Effector CD4-positive, alpha-beta T cell (primary cell): ENCODE data around the gene DTWD2.
"Not testable (repeated sequence)": the region's sequence is repeated elsewhere in the genome, so short reads cannot be mapped to it uniquely, and the experiment has no call there.

Experiments used
- DNase-seq: peaks from one replicate; pipeline ENCODE4 v3.0.0-alpha.2; 2020

DTWD2 gene

GRCh38 chr5:118862596-118862995 lies 125.8 kb downstream of the DTWD2 start:
- no peak for DNase-seq

- no peak for DNase-seq
These were observed 130.6 kb downstream of the DTWD2 start for GRCh38 chr5:118857700-118858099.

- no peak for DNase-seq
These were observed 133.5 kb downstream of the DTWD2 start for GRCh38 chr5:118854819-118855218.

DNA sequence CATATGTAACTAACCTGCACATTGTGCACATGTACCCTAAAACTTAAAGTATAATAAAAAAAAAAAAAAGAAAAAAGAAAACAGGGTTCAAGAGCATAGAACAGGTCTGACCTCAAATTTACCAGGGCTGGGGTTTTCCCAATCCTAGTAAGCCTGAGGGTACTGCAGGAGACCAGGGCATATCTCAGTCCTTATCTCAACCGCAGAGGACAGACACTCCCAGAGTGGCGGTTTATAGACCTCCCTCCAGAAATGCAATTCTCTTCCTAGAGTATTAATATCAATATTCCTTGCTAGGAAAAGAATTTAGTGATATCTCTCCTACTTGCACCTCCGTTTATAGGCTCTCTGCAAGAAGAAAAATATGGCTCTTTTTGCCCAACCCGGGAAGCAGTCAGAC lies 136.6 kb downstream of the DTWD2 start:
- DNase-seq: not testable (repeated sequence)

DNA sequence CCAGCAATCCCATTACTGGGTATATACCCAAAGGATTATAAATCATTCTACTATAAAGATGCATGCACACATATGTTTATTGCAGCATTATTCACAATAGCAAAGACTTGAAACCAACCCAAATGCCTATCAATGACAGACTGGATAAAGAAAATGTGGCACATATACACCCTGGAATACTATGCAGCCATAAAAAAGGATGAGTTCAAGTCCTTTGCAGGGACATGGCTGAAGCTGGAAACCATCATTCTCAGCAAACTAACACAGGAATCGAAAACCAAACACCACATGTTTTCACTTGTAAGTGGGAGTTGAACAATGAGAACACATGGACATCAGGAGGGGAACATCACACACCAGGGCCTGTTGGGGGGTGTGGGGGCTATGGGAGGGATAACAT lies 138.8 kb downstream of the DTWD2 start:
- not testable (repeated sequence) for DNase-seq

- no peak for DNase-seq
These were observed 144.0 kb downstream of the DTWD2 start for GRCh38 chr5:118844351-118844750.

DNA sequence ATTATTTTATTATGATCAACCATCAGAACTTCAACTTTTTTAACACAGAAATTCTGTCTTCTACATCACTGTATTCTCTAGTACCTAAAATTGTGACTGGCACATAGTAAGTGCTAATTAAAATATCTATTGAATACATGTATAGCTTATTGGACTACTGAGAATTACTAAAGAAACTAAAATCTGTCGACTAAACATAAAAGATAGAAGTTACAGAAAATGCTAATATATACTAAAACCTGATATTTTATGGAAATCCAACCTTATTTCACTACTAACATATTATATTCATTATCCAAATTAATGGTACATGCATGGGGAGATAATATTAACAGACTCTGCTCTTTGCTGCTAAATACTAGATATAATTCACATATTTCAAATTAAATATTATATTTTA lies 153.6 kb downstream of the DTWD2 start:
- DNase-seq: no peak

DNA sequence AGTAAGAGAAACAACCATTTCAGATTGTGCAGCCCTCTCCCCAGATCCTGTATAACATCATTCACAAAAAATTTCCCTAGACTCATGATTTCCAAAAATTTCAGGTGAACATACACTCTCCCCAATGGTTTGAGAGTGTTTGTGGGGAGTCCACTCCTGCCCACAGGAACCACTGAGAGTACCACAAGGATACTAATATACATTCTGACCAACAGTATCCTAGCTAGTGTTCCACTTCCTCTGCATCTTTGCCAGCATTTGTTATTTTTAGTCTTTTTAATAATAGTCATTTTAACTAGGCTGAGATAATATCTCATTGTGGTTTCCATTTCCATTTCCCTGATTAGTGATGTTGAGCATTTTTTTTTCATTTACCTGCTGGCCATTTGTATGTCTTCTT lies 155.4 kb downstream of the DTWD2 start:
- DNase-seq: no peak

DNA sequence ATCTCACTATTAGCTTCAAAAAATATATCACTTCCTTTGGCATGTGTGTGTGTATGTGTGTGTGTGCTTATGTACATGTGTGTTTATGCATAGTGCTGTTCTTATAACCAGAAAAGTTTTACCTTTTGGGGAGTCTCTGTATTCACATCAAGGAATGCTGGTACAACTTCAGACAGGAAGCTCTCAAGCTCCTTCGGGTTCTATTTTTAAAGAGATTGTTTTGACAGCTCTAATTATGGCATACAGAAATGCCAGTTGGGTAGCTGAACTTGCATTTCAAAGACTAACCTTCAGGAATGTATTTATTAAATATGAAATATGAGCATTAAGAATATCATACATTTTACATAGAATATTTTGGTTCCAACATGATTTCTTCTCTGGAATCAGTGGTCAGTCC lies 163.1 kb downstream of the DTWD2 start:
- DNase-seq: no peak

DNA sequence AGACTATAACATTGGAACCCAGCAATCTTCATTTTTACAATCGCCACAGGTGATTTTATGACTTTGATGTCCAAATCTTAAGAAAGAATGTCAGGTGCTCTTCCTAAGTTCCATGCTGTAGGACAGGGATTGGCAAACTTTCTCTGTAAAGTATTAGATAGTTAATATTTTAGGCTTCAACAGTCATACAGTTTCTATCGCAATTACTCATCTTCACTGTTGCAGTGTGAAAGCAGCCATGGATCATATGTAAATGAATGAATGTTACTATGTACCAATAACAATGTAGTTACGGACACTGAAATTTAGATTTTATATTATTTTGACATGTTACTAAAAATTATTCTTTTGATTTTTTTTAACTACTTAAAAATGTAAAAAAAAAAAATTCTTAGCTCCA lies 169.7 kb downstream of the DTWD2 start:
- no peak for DNase-seq

- no peak for DNase-seq
These were observed 179.9 kb downstream of the DTWD2 start for GRCh38 chr5:118808441-118808840.

DNA sequence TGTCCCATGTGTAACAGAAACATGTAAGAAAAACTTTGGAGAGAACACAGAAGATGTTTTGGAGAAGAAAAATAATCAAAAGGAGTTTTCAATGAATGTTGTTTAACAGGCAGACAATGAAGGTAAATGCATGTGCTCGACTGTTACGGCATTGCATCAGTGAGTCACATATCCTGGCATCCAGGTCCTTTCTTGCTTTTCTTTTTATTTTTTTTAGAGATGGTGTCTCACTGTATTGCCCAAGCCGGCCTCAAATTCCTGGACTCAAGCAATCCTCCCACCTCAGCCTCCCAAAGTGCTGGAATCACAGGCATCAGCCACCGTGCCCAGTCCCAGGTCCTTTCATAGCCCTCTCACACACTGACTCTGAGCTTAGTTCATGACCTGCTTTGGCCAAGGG lies 181.8 kb downstream of the DTWD2 start:
- no peak for DNase-seq

DNA sequence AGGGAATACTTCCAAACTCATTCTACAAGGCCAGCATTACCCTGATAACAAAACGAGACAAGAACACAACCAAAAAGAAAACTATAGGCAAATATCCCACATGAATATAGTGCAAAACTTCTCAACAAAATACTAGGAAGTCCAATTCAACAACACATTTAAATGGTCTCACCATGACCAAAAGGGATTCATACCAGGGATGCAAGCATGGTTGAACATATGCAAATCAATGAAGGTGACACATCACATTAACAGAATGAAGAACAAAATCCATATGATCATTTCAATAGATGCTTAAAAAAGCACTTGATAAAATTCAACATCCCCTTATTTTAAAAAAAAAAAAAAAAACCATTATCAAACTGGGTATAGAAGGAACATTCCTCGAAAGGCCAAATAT lies 186.0 kb downstream of the DTWD2 start:
- no peak for DNase-seq

- no peak for DNase-seq
These were observed 192.3 kb downstream of the DTWD2 start for GRCh38 chr5:118796081-118796480.

DNA sequence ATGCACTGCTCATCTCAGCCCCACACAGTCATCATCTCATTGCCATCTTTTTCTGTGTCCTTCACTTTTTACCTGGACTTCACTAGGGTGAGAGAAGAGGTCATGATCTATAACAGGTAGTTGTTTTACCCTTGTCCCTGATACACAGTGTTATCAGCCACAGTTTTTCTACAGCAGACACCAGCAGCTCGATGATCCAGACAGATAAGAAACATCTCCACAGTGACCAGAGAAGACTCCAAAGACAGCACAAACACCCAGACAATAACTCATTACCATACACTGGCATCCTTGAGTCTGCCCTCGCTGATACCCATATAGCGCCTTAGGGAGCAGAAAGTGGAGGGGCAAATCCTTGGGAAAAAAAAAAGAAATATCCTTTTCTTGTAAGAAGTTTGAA lies 194.1 kb downstream of the DTWD2 start:
- DNase-seq: no peak

DNA sequence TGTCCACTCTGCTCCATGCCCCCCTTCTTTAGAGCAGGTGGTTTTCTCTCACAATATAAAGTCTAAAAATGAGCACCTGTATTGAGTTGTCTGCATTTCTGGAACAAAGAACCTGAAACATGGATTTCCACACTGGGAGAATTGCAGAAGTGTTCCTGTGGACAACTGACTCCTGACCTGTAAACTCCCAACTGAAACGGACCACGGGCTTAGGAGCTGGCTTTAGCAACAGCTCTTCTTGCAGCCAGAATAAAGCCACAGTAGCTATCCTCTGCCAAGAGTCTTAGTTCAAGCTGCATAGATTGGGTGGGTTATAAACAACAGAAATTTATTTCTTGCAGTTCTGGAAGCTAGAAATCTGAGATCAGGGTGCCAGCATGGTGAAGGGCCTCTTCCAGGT lies 194.7 kb downstream of the DTWD2 start:
- DNase-seq: no peak

GRCh38 chr5:118793091-118793490 lies 195.3 kb downstream of the DTWD2 start:
- no peak for DNase-seq

DNA sequence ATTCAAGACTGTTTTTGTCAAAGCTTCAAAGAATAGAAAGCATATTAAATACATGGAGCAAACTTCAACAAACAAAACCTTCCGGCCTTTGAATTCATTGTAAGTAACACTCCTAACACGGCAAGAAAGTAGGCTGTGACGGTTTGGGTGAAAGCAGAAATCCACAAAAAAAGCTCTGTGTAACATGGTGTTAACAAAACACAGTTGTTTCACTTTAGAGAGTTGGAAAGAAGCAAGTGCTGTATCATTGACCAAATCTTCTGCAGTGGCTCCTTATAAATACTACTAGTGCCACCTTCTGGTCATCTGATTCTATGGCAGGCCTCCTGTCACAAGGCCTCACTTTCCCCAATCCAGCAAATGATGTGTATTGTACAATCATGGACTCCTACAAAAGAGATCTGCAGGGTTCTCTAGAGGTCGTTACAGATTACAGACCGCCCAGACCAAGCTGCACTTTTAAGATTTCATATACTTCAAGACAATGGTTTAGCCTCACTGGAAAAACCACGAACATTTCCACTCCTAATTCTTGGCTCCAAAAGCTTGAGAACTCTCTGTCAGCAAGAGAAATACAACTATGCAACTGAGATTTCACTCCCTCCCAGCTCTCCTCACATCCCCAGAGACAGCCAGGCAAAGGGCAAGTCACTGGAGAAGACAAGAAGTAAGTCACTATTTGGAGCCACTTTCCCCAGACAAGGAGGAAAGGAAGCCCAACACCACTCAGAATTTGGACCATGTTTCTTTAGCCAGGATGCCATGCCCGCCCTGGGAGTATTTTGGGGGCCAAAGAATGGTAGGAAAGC lies 196.2 kb downstream of the DTWD2 start:
- no peak for DNase-seq

DNA sequence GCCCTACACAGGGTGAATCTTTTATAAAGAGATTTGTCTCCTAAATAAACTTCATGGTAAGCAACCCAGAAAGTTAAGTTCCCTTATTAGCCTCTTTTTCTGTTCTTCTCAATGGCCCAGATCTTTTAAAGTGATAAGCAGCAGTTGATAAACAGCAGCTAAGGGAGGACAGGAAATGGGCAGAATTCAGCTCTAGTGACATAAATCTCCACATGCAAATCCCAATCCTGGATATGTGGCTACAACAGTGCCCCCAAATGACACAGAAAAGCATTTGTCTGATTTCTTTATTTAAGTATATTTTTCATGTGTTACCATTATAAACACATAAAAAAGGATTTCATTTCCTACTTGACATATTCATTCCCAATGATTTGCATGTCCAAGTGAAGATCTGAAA lies 199.0 kb downstream of the DTWD2 start:
- DNase-seq: no peak

DNA sequence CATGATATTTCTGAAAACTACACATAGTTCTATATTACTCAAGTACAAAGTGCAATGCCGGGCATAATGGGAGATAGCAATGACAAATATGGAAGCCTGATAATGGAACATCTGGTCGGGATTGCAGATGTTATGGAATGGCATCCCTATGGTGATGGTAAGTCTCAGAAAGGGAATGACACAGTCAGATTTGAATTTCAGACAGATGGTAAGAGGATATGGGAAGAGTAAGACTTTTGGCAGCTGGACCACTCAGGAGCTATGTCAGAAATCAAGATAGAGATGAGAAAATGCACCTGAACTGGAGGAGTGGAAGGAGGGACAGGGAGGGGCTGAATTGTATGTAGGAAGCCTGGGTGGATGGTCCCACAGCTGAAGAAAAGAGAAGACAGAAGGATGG lies 200.0 kb downstream of the DTWD2 start:
- DNase-seq: no peak
